Measurements from ENCODE around the gene TSPYL1.

- TF ChIP-seq RNF2 (IDR thresholded peaks at IDR 0.05): no peak
- no peak for TF ChIP-seq CTCF (IDR thresholded peaks at IDR 0.05 in 2 of 3, conservative IDR thresholded peaks at IDR 0.05 in 1 of 3; ENCODE audit: insufficient read depth in 2 of 3, low read depth in 1 of 3, low read length in 3 of 3)
- TF ChIP-seq JUND (IDR thresholded peaks at IDR 0.05; ENCODE audit: borderline replicate concordance, low read depth, low read length): no peak
- TF ChIP-seq JUND (tag; IDR thresholded peaks at IDR 0.05; ENCODE audit: borderline replicate concordance, low read depth, low read length): no peak
- no peak for TF ChIP-seq POLR2A (conservative IDR thresholded peaks at IDR 0.05)
- no peak for TF ChIP-seq MCM3 (IDR thresholded peaks at IDR 0.05)
These were observed 29.9 kb upstream of the TSPYL1 start for GRCh38 chr6:116309657-116310056.

Measured in K562 (cell line).